Measurements from ENCODE around the gene ZSCAN18. TPM values are rescaled to one million over a fixed set of nuclear protein-coding genes. Genes with fewer than 3 reads are reported as not detected.

The ZSCAN18 gene
- polyA plus RNA-seq, 4 donors, result 6.3 to 58.1 (median 18.5) TPM

DNA sequence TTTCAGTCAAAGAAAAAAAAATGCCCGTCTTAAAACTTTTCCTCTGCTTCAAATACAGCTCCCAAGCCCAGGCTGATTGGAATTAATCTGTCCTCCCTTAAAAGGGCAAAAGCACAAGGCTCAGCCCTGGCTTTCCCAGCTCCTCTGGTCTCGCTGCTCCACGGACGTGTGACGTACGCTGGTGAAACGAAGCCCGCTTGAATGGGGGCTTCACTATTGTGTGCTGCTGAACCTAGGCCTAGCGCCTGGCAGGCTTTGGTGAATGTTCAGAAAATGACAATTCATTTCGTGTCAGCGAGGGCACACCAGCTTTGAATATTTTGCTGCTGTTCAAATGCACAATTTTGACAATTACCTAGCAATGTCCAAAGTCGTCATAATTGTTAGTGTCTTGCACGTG, 39.6 kb downstream of the ZSCAN18 start:
- FAIRE-seq, result no peak
- Histone ChIP-seq H3K9me3 (ENCODE audit: control insufficient read depth in 2 of 2, insufficient read depth in 1 of 2, low read depth in 1 of 2, low read length in 1 of 2) (peaks cover 0 to 66% of the 10 kb centered on the region in 2 donors), H3K4me3 (ENCODE audit: low read depth in 1 of 3, low read length in 3 of 3) (peak overlapping the region; percentile 13 to 85 (median 51)), H3K27ac (ENCODE audit: low read depth in 1 of 3, low read length in 2 of 3) (peak overlapping the region in 2 of 3 donors; percentile 82 to 94), H3K4me1 (ENCODE audit: control insufficient read depth in 3 of 3, insufficient read depth in 2 of 3, low read depth in 1 of 3, low read length in 2 of 3) (peaks cover 0 to 7% (median 0%) of the 10 kb centered on the region in 3 donors), H3K27me3 (ENCODE audit: control insufficient read depth in 3 of 3, insufficient read depth in 3 of 3, low read length in 3 of 3) (no peaks in the 10 kb centered on the region), H3K36me3 (ENCODE audit: control insufficient read depth in 3 of 3, insufficient read depth in 2 of 3, low read depth in 1 of 3, low read length in 3 of 3) (peaks cover 0 to 11% (median 0%) of the 10 kb centered on the region in 3 donors)
- 87 to 92% (median 89%) methylated on average over 13 of the region's 13 CpGs for WGBS, 3 donors
- no peak for DNase-seq

DNA sequence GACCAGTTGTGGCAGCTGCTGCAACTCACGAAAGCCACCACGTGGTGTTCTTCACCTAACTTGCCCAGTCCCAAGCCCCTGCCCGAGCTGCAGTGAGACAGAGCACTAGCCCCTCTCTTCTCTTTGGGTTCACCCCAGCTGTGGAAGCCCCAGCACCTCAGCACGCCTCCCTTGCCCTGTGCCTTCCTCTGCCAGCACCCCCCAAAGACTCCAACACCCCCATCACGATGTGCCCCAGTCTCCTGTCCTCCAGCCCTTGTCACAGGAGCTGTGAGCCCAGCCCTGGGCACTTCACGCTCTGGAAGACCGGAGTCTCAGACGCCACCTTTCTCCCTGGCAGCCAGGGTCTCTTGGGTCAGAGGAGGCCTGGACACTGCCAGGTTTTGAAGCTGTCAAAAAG, 41.2 kb downstream of the ZSCAN18 start:
- peaks cover 0 to 4% (median 0%) of the 10 kb centered on the region in 3 donors for H3K36me3 ChIP-seq (ENCODE audit: control insufficient read depth in 3 of 3, insufficient read depth in 2 of 3, low read depth in 1 of 3, low read length in 3 of 3)
- peaks cover 0 to 7% (median 0%) of the 10 kb centered on the region in 3 donors for H3K4me1 ChIP-seq (ENCODE audit: control insufficient read depth in 3 of 3, insufficient read depth in 2 of 3, low read depth in 1 of 3, low read length in 2 of 3)
- H3K27me3 ChIP-seq (ENCODE audit: control insufficient read depth in 3 of 3, insufficient read depth in 3 of 3, low read length in 3 of 3), result no peaks in the 10 kb centered on the region
- DNase-seq (no peak), FAIRE-seq (no peak)
- H3K4me3 ChIP-seq (ENCODE audit: low read depth in 1 of 3, low read length in 3 of 3), result no peak overlapping the region
- 78 to 89% (median 79%) methylated on average over 7 to 8 of the region's 8 CpGs for WGBS, 3 donors
- no peak overlapping the region for H3K27ac ChIP-seq (ENCODE audit: low read depth in 1 of 3, low read length in 2 of 3)
- peaks cover 2 to 69% of the 10 kb centered on the region in 2 donors for H3K9me3 ChIP-seq (ENCODE audit: control insufficient read depth in 2 of 2, insufficient read depth in 1 of 2, low read depth in 1 of 2, low read length in 1 of 2)

DNA sequence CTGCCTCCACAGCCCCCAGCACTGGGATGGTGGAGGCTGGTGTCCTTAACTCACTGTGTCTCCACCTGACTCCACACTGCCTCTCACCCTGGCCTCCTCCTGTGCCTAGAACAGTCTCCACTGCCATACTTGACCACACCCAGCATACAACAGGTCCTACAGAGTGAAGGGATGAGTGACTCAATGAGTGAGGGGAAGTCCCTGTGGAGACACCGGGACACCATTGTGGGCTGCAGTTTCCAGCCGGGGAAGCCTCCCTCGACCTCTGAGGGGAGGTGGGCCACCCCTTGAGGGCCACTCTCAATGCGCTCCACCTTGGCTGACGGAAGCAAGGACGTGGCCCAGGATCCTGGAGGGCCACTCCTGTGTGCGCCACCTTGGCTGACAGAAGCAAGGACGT, 41.8 kb downstream of the ZSCAN18 start:
- FAIRE-seq, result no peak
- WGBS, 3 donors, result 75 to 90% (median 78%) methylated on average over 7 to 8 of the region's 8 CpGs

DNA sequence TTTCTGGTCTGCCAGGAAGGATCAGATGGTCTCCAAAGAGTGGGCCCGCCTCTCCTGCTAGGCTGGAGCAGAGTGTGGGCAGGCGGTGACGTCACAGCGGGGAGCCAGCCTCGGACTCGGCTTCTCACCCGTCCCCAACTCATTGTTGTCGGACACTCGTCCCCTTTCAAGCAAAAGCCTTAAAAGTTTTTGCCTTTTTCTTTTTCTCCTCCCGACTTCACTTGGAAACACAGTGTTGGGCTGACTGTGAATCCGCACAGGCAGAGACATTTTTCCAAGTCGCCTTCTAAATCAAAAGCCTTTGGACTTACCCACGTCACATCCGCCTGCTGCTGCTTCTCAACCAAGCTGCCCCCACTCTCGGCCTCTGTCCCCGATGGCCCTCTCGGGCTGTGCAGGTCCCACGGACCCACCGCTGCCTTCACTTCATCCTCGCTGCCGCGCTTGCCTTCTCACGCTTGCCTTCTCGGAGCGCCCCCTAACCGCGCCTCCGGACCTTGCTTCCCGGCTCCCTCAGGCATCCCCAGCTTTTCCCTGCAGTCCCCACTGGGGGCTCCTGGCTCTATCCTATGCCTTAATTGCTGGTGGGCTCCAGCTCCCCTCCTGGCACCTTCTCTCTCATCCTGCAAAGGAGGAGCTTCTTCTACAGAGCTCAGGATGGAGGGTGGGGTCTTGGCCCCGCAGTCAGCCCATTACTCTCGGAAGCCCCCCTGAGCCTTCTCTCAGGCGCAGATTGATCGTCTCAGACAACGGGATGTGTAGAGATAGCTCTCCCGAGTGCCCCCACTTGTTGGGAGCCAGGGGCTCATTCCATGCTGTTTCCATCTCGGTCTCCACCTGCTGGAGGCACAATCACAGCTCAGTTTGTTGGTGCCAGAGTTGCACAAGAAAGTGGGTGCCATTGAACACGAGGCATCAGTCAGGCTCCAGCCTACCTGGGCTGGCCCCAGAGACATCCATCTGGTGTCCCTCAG, 42.8 kb downstream of the ZSCAN18 start:
- WGBS, 3 donors, result 37 to 49% (median 47%) methylated on average over 37 of the region's 37 CpGs
- peaks cover 2 to 72% of the 10 kb centered on the region in 2 donors for H3K9me3 ChIP-seq (ENCODE audit: control insufficient read depth in 2 of 2, insufficient read depth in 1 of 2, low read depth in 1 of 2, low read length in 1 of 2)
- no peak for FAIRE-seq
- no peaks in the 10 kb centered on the region for H3K27me3 ChIP-seq (ENCODE audit: control insufficient read depth in 3 of 3, insufficient read depth in 3 of 3, low read length in 3 of 3)
- peaks cover 0 to 7% (median 0%) of the 10 kb centered on the region in 3 donors for H3K4me1 ChIP-seq (ENCODE audit: control insufficient read depth in 3 of 3, insufficient read depth in 2 of 3, low read depth in 1 of 3, low read length in 2 of 3)
- H3K27ac ChIP-seq (ENCODE audit: low read depth in 1 of 3, low read length in 2 of 3), result peak overlapping the region in 2 of 3 donors; percentile 57 to 74
- DNase-seq, result peak in 1 of 2 donors; percentile 65
- peak overlapping the region in 1 of 3 donors; percentile 42 for H3K4me3 ChIP-seq (ENCODE audit: low read depth in 1 of 3, low read length in 3 of 3)
- H3K36me3 ChIP-seq (ENCODE audit: control insufficient read depth in 3 of 3, insufficient read depth in 2 of 3, low read depth in 1 of 3, low read length in 3 of 3), result peaks cover 0 to 1% (median 0%) of the 10 kb centered on the region in 3 donors

More for the DNA sequence above, 41.8 kb downstream of the ZSCAN18 start:
- no peaks in the 10 kb centered on the region for H3K27me3 ChIP-seq (ENCODE audit: control insufficient read depth in 3 of 3, insufficient read depth in 3 of 3, low read length in 3 of 3)
- H3K4me1 ChIP-seq (ENCODE audit: control insufficient read depth in 3 of 3, insufficient read depth in 2 of 3, low read depth in 1 of 3, low read length in 2 of 3), result peaks cover 0 to 7% (median 0%) of the 10 kb centered on the region in 3 donors
- H3K4me3 ChIP-seq (ENCODE audit: low read depth in 1 of 3, low read length in 3 of 3), result no peak overlapping the region
- no peak overlapping the region for H3K27ac ChIP-seq (ENCODE audit: low read depth in 1 of 3, low read length in 2 of 3)
- H3K9me3 ChIP-seq (ENCODE audit: control insufficient read depth in 2 of 2, insufficient read depth in 1 of 2, low read depth in 1 of 2, low read length in 1 of 2), result peaks cover 2 to 71% of the 10 kb centered on the region in 2 donors
- peaks cover 0 to 4% (median 0%) of the 10 kb centered on the region in 3 donors for H3K36me3 ChIP-seq (ENCODE audit: control insufficient read depth in 3 of 3, insufficient read depth in 2 of 3, low read depth in 1 of 3, low read length in 3 of 3)
- DNase-seq, result no peak

DNA sequence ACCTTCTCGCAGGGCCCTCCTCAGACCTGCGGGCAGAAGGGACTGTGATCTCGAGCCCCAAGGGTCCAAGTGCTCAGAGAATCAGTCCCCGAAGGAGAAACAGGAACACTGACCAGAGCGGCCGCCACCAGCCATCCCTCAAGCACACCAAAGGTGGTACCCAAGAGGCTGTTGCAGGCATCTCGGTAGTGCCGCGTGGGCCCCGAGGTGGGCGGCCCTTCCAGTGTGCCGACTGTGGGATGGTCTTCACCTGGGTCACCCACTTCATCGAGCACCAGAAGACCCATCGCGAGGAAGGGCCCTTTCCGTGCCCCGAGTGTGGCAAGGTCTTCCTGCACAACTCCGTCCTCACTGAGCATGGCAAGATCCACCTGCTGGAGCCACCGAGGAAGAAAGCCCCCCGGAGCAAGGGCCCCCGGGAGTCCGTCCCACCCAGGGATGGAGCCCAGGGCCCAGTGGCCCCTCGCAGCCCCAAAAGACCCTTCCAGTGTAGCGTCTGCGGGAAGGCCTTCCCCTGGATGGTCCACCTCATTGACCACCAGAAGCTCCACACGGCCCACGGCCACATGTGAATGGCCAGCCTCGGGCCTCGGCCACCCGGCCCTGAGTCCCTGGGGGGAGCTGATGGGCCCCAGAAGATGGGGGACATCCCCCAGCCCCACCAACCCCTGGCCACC, 44.4 kb downstream of the ZSCAN18 start:
- H3K27ac ChIP-seq (ENCODE audit: low read depth in 1 of 3, low read length in 2 of 3), result no peak overlapping the region
- FAIRE-seq, result no peak
- peaks cover 2 to 83% of the 10 kb centered on the region in 2 donors for H3K9me3 ChIP-seq (ENCODE audit: control insufficient read depth in 2 of 2, insufficient read depth in 1 of 2, low read depth in 1 of 2, low read length in 1 of 2)
- no peak overlapping the region for H3K4me3 ChIP-seq (ENCODE audit: low read depth in 1 of 3, low read length in 3 of 3)
- H3K27me3 ChIP-seq (ENCODE audit: control insufficient read depth in 3 of 3, insufficient read depth in 3 of 3, low read length in 3 of 3), result no peaks in the 10 kb centered on the region
- H3K4me1 ChIP-seq (ENCODE audit: control insufficient read depth in 3 of 3, insufficient read depth in 2 of 3, low read depth in 1 of 3, low read length in 2 of 3), result peaks cover 0 to 2% (median 0%) of the 10 kb centered on the region in 3 donors
- H3K36me3 ChIP-seq (ENCODE audit: control insufficient read depth in 3 of 3, insufficient read depth in 2 of 3, low read depth in 1 of 3, low read length in 3 of 3), result no peaks in the 10 kb centered on the region
- DNase-seq, result no peak
- 89 to 96% (median 93%) methylated on average over 27 to 30 of the region's 30 CpGs for WGBS, 3 donors

DNA sequence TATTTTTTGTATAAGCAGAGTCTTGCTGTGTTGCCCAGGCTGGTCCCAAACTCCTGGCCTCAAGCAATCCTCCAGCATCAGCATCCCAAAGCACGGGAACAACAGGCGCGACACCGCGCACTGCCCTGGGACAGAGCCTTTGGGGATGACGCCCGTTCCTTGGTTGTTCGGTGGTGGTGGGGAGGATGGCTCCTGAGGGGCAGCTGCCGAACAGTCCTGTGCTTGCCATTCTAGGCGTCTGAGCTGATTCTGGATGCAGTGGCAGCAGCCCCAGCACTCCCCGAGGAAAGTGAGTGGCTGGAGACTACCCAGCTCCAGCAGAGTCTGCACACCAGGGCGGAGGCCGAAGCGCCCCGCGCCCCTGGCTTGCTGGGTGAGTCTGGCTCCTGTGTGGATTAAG, 45.8 kb downstream of the ZSCAN18 start:
- H3K9me3 ChIP-seq (ENCODE audit: control insufficient read depth in 2 of 2, insufficient read depth in 1 of 2, low read depth in 1 of 2, low read length in 1 of 2), result peaks cover 4 to 83% of the 10 kb centered on the region in 2 donors
- FAIRE-seq (no peak), DNase-seq (no peak)
- no peak overlapping the region for H3K27ac ChIP-seq (ENCODE audit: low read depth in 1 of 3, low read length in 2 of 3)
- no peak overlapping the region for H3K4me3 ChIP-seq (ENCODE audit: low read depth in 1 of 3, low read length in 3 of 3)
- no peaks in the 10 kb centered on the region for H3K27me3 ChIP-seq (ENCODE audit: control insufficient read depth in 3 of 3, insufficient read depth in 3 of 3, low read length in 3 of 3)
- no peaks in the 10 kb centered on the region for H3K36me3 ChIP-seq (ENCODE audit: control insufficient read depth in 3 of 3, insufficient read depth in 2 of 3, low read depth in 1 of 3, low read length in 3 of 3)
- H3K4me1 ChIP-seq (ENCODE audit: control insufficient read depth in 3 of 3, insufficient read depth in 2 of 3, low read depth in 1 of 3, low read length in 2 of 3), result no peaks in the 10 kb centered on the region
- 97% methylated on average over 16 of the region's 16 CpGs for WGBS, 3 donors

DNA sequence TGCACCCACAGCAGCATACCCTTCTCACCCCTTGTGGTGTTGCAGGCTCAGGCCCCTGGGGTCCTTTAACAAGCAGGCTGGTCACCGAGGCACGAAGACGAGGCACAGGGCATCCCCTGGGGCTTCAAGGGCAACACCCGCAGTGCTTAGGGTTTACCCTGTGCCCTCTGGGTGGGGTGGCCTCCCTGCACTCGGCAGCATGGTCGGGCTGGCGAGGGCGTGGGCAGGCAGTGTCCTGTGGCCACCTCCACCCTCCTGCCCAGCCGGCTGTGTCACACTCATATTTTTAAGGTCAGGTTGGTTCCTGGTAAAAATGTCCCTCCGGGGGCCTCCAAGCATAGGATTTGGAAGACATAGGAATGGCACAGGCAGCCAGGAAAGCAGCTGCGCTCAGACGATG, 50.4 kb downstream of the ZSCAN18 start:
- no peak overlapping the region for H3K4me3 ChIP-seq (ENCODE audit: low read depth in 1 of 3, low read length in 3 of 3)
- no peaks in the 10 kb centered on the region for H3K36me3 ChIP-seq (ENCODE audit: control insufficient read depth in 3 of 3, insufficient read depth in 2 of 3, low read depth in 1 of 3, low read length in 3 of 3)
- no peak overlapping the region for H3K27ac ChIP-seq (ENCODE audit: low read depth in 1 of 3, low read length in 2 of 3)
- H3K27me3 ChIP-seq (ENCODE audit: control insufficient read depth in 3 of 3, insufficient read depth in 3 of 3, low read length in 3 of 3), result no peaks in the 10 kb centered on the region
- FAIRE-seq (no peak), DNase-seq (no peak)
- peaks cover 3 to 97% of the 10 kb centered on the region in 2 donors for H3K9me3 ChIP-seq (ENCODE audit: control insufficient read depth in 2 of 2, insufficient read depth in 1 of 2, low read depth in 1 of 2, low read length in 1 of 2)
- H3K4me1 ChIP-seq (ENCODE audit: control insufficient read depth in 3 of 3, insufficient read depth in 2 of 3, low read depth in 1 of 3, low read length in 2 of 3), result no peaks in the 10 kb centered on the region
- 89 to 92% (median 92%) methylated on average over 12 of the region's 12 CpGs for WGBS, 3 donors

DNA sequence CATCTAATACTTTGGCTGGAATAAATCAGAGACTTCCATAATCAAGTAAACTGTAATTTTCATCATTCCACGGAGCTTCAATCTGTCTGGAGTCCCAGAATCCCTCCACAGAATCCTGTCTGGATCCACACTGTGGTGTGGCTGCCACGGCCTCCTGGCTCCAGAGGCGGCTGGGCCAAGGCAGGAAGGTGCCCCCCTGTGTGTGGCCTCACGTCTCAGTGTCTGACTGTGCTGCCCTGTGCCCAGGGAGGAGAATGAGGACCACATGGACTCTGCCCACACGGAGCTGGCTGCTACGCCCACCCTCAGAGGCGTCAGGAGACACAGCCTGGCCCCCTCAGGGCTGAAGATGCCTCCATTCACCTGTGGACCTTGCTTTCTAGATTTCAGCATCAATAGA, 51.2 kb downstream of the ZSCAN18 start:
- Histone ChIP-seq H3K36me3 (ENCODE audit: control insufficient read depth in 3 of 3, insufficient read depth in 2 of 3, low read depth in 1 of 3, low read length in 3 of 3) (no peaks in the 10 kb centered on the region), H3K9me3 (ENCODE audit: control insufficient read depth in 2 of 2, insufficient read depth in 1 of 2, low read depth in 1 of 2, low read length in 1 of 2) (peaks cover 3 to 92% of the 10 kb centered on the region in 2 donors), H3K4me1 (ENCODE audit: control insufficient read depth in 3 of 3, insufficient read depth in 2 of 3, low read depth in 1 of 3, low read length in 2 of 3) (no peaks in the 10 kb centered on the region), H3K4me3 (ENCODE audit: low read depth in 1 of 3, low read length in 3 of 3) (no peak overlapping the region), H3K27me3 (ENCODE audit: control insufficient read depth in 3 of 3, insufficient read depth in 3 of 3, low read length in 3 of 3) (no peaks in the 10 kb centered on the region), H3K27ac (ENCODE audit: low read depth in 1 of 3, low read length in 2 of 3) (no peak overlapping the region)
- 73 to 84% (median 76%) methylated on average over 7 of the region's 7 CpGs for WGBS, 3 donors
- no peak for FAIRE-seq
- DNase-seq, result no peak
